ENCODE measurements around the gene LTB4R2. TPM values are rescaled to one million over a fixed set of nuclear protein-coding genes. Genes with fewer than 3 reads are reported as not detected.

Gene LTB4R2
- polyA plus RNA-seq, 4 donors, result 1.6 to 5.6 (median 2.9) TPM

- DNase-seq (ENCODE audit: low read depth in 4 of 4, low spot score in 2 of 4), result no peak
Measured at GRCh38 chr14:24274101-24274543, 35.8 kb upstream of the LTB4R2 start.

GRCh38 chr14:24277071-24277470, 32.9 kb upstream of the LTB4R2 start:
- DNase-seq (ENCODE audit: low read depth in 4 of 4, low spot score in 2 of 4), result no peak

- no peak for DNase-seq (ENCODE audit: low read depth in 4 of 4, low spot score in 2 of 4)
Measured at GRCh38 chr14:24277606-24278321, 32.2 kb upstream of the LTB4R2 start.

- no peak for DNase-seq (ENCODE audit: low read depth in 4 of 4, low spot score in 2 of 4)
Measured at GRCh38 chr14:24278424-24278823, 31.5 kb upstream of the LTB4R2 start.

GRCh38 chr14:24279301-24280186, 30.4 kb upstream of the LTB4R2 start:
- DNase-seq (ENCODE audit: low read depth in 4 of 4, low spot score in 2 of 4), result no peak

- DNase-seq (ENCODE audit: low read depth in 4 of 4, low spot score in 2 of 4), result no peak
Measured at GRCh38 chr14:24280797-24281460, 29.0 kb upstream of the LTB4R2 start.

GRCh38 chr14:24281636-24282035, 28.3 kb upstream of the LTB4R2 start:
- DNase-seq (ENCODE audit: low read depth in 4 of 4, low spot score in 2 of 4), result no peak

GRCh38 chr14:24282736-24283135, 27.2 kb upstream of the LTB4R2 start:
- DNase-seq (ENCODE audit: low read depth in 4 of 4, low spot score in 2 of 4), result no peak

- DNase-seq (ENCODE audit: low read depth in 4 of 4, low spot score in 2 of 4), result no peak
Measured at GRCh38 chr14:24283796-24284460, 26.0 kb upstream of the LTB4R2 start.

- DNase-seq (ENCODE audit: low read depth in 4 of 4, low spot score in 2 of 4), result no peak
Measured at GRCh38 chr14:24284501-24285035, 25.4 kb upstream of the LTB4R2 start.

GRCh38 chr14:24285351-24285750, 24.6 kb upstream of the LTB4R2 start:
- no peak for DNase-seq (ENCODE audit: low read depth in 4 of 4, low spot score in 2 of 4)

- DNase-seq (ENCODE audit: low read depth in 4 of 4, low spot score in 2 of 4), result no peak
Measured at GRCh38 chr14:24286996-24287395, 22.9 kb upstream of the LTB4R2 start.

GRCh38 chr14:24289649-24290280, 20.2 kb upstream of the LTB4R2 start:
- DNase-seq (ENCODE audit: low read depth in 4 of 4, low spot score in 2 of 4), result no peak

GRCh38 chr14:24290746-24291145, 19.2 kb upstream of the LTB4R2 start:
- DNase-seq (ENCODE audit: low read depth in 4 of 4, low spot score in 2 of 4), result no peak

- no peak for DNase-seq (ENCODE audit: low read depth in 4 of 4, low spot score in 2 of 4)
Measured at GRCh38 chr14:24291446-24292117, 18.4 kb upstream of the LTB4R2 start.

- DNase-seq (ENCODE audit: low read depth in 4 of 4, low spot score in 2 of 4), result no peak
Measured at GRCh38 chr14:24292118-24292807, 17.7 kb upstream of the LTB4R2 start.

- no peak for DNase-seq (ENCODE audit: low read depth in 4 of 4, low spot score in 2 of 4)
Measured at GRCh38 chr14:24293525-24293924, 16.4 kb upstream of the LTB4R2 start.

GRCh38 chr14:24296341-24297157, 13.4 kb upstream of the LTB4R2 start:
- no peak for DNase-seq (ENCODE audit: low read depth in 4 of 4, low spot score in 2 of 4)

Measured in left renal cortex interstitium (tissue), 4 donors.